ENCODE data around the gene MAP2K5.
"Not testable (repeated sequence)": the region's sequence is repeated elsewhere in the genome, so short reads cannot be mapped to it uniquely, and the experiment has no call there.

DNA sequence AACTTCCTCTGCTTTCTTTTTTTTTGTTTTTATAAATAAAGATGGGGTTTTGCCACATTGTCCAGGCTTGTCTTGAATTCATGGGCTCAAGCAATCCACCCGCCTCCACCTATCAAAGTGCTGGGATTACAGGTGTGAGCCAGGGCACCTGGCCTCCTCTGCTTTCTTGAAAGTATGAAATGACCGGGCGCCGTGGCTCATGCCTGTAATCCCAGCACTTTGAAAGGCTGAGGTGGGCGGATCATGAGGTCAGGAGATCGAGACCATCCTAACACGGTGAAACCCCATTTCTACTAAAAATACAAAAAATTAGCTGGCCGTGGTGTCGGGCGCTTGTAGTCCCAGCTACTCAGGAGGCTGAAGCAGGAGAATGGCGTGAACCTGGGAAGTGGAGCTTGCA is 93.4 kb downstream of the MAP2K5 start:
- not testable (repeated sequence) for TF ChIP-seq EP300, POLR2AphosphoS5 (IDR thresholded peaks at IDR 0.05)
- TF ChIP-seq, protein P1, sequence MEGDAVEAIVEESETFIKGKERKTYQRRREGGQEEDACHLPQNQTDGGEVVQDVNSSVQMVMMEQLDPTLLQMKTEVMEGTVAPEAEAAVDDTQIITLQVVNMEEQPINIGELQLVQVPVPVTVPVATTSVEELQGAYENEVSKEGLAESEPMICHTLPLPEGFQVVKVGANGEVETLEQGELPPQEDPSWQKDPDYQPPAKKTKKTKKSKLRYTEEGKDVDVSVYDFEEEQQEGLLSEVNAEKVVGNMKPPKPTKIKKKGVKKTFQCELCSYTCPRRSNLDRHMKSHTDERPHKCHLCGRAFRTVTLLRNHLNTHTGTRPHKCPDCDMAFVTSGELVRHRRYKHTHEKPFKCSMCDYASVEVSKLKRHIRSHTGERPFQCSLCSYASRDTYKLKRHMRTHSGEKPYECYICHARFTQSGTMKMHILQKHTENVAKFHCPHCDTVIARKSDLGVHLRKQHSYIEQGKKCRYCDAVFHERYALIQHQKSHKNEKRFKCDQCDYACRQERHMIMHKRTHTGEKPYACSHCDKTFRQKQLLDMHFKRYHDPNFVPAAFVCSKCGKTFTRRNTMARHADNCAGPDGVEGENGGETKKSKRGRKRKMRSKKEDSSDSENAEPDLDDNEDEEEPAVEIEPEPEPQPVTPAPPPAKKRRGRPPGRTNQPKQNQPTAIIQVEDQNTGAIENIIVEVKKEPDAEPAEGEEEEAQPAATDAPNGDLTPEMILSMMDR (IDR thresholded peaks at IDR 0.05): not testable (repeated sequence)
